Measurements from ENCODE around the gene HMGB1.

The HMGB1 gene

DNA sequence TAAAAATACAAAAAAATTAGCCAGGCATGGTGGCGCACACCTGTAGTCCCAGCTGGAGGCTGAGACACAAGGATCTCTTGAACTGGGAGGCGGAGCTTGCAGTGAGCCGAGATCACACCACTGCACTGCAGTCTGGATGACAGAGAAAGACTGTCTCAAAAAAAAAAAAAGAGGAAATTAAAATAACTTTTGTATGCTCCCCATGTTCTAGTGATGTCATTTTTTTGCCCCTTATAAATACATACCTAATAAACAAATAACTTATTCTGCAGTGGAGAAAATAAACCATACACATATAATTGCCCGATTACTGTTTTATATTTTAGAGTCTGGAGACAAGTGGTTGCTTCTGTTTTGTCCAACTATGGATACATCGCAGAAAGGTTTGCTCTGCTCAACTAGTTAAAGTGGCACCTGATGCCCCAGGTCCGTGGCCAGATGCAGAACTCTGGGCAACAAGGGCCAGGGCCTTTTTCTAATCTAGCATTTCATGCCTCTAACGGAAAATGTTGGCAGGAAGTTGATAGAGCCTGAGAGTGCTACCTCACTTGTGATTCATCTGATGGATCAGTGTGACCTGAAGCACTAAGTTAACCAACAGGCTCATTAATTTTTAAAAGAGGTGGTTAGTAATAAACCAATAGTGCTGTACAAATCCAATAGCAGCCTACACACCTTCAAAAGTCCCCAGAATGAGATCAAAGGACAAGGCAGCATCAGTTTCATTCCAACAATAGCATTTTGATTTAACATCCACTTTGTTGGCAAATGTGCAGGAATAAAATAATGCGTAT, 24.6 kb downstream of the HMGB1 start:
- Histone ChIP-seq H3K4me2 (ENCODE audit: low read depth, low read length, poor library complexity, severe bottlenecking) (peak overlapping the region; percentile 65), H3K4me1 (ENCODE audit: insufficient read depth, low read length, poor library complexity, severe bottlenecking) (peaks cover 62% of the 10 kb centered on the region), H3K4me3 (ENCODE audit: low read length, poor library complexity, severe bottlenecking) (peak overlapping the region; percentile 44), H4K20me1 (ENCODE audit: insufficient read depth, low read length, poor library complexity, severe bottlenecking) (no peaks in the 10 kb centered on the region), H2AFZ (ENCODE audit: low read length) (0 out of 2 replicates have a peak overlapping the region, but pooled peaks have one; percentile 6), H3F3A (ENCODE audit: low read depth) (peaks cover 9% of the 10 kb centered on the region), H3K9me2 (replicated peaks; ENCODE audit: low read depth, low read length) (no peaks in the 10 kb centered on the region), H3K27me3 (ENCODE audit: insufficient read depth, low read length, poor library complexity, severe bottlenecking) (no peaks in the 10 kb centered on the region), H3K79me2 (ENCODE audit: insufficient read depth, low read length) (no peaks in the 10 kb centered on the region), H3K36me3 (ENCODE audit: insufficient read depth, low read length) (no peaks in the 10 kb centered on the region), H3K9ac (ENCODE audit: low read depth, low read length, poor library complexity, severe bottlenecking) (peak overlapping the region; percentile 60), H3K9me3 (ENCODE audit: insufficient read depth, low read depth, low read length) (no peaks in the 10 kb centered on the region)
- TF ChIP-seq, protein P1, sequence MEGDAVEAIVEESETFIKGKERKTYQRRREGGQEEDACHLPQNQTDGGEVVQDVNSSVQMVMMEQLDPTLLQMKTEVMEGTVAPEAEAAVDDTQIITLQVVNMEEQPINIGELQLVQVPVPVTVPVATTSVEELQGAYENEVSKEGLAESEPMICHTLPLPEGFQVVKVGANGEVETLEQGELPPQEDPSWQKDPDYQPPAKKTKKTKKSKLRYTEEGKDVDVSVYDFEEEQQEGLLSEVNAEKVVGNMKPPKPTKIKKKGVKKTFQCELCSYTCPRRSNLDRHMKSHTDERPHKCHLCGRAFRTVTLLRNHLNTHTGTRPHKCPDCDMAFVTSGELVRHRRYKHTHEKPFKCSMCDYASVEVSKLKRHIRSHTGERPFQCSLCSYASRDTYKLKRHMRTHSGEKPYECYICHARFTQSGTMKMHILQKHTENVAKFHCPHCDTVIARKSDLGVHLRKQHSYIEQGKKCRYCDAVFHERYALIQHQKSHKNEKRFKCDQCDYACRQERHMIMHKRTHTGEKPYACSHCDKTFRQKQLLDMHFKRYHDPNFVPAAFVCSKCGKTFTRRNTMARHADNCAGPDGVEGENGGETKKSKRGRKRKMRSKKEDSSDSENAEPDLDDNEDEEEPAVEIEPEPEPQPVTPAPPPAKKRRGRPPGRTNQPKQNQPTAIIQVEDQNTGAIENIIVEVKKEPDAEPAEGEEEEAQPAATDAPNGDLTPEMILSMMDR (conservative IDR thresholded peaks at IDR 0.05; ENCODE audit: low read length) = no peak
- TF ChIP-seq EZH2phosphoT487 (IDR thresholded peaks at IDR 0.05; ENCODE audit: borderline replicate concordance) = no peak

DNA sequence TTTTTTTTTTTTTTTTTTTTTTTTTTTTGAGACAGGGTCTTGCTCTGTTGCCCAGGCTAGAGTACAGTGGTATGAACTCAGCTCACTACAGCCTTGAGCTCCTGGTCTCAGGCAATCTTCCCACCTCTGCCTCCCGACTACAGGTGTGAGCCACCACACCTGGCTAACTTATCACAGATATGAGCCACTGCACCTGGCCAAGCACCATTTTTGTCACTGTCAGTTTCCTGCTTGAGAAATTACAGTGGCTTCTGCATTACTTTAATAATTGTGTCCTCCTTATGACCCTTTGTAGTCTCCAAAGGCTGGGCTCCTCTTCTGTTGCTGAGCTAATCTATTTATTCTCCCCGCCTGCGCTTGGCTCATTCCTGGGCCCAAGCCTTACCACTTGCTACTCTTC, 27.4 kb downstream of the HMGB1 start:
- no peak for TF ChIP-seq EZH2phosphoT487 (IDR thresholded peaks at IDR 0.05; ENCODE audit: borderline replicate concordance)
- TF ChIP-seq, protein P1 (conservative IDR thresholded peaks at IDR 0.05; ENCODE audit: low read length) = no peak
- Histone ChIP-seq H4K20me1 (ENCODE audit: insufficient read depth, low read length, poor library complexity, severe bottlenecking) (no peaks in the 10 kb centered on the region), H3K9ac (ENCODE audit: low read depth, low read length, poor library complexity, severe bottlenecking) (no peak overlapping the region), H2AFZ (ENCODE audit: low read length) (peak overlapping the region; percentile 48), H3K4me3 (ENCODE audit: low read length, poor library complexity, severe bottlenecking) (no peak overlapping the region), H3K4me2 (ENCODE audit: low read depth, low read length, poor library complexity, severe bottlenecking) (no peak overlapping the region), H3K79me2 (ENCODE audit: insufficient read depth, low read length) (no peaks in the 10 kb centered on the region), H3F3A (ENCODE audit: low read depth) (peaks cover 9% of the 10 kb centered on the region), H3K27me3 (ENCODE audit: insufficient read depth, low read length, poor library complexity, severe bottlenecking) (no peaks in the 10 kb centered on the region), H3K9me3 (ENCODE audit: insufficient read depth, low read depth, low read length) (no peaks in the 10 kb centered on the region), H3K9me2 (replicated peaks; ENCODE audit: low read depth, low read length) (no peaks in the 10 kb centered on the region), H3K4me1 (ENCODE audit: insufficient read depth, low read length, poor library complexity, severe bottlenecking) (peaks cover 49% of the 10 kb centered on the region), H3K36me3 (ENCODE audit: insufficient read depth, low read length) (no peaks in the 10 kb centered on the region)

DNA sequence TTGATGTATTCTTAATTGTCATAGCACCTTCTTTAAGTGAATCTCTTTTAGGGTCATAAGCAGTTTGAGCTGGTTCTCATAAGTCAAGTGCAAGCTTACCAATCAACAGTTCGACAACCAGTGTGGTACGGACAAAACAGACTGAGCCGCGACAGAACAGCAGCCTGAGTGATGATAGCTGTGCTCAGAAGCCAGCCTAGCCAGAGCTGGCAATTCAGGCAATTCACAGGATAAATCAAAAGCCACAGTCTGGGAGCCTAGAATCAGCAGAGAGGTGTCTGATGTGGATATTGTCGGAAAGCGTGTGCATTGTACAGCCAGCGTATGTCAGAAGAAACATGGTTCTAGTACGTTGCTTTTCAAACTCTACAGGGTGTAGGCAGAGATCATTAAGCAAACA, 28.6 kb downstream of the HMGB1 start:
- Histone ChIP-seq H3K27me3 (ENCODE audit: insufficient read depth, low read length, poor library complexity, severe bottlenecking) (no peaks in the 10 kb centered on the region), H3K4me1 (ENCODE audit: insufficient read depth, low read length, poor library complexity, severe bottlenecking) (peaks cover 38% of the 10 kb centered on the region), H3K4me2 (ENCODE audit: low read depth, low read length, poor library complexity, severe bottlenecking) (no peak overlapping the region), H3K4me3 (ENCODE audit: low read length, poor library complexity, severe bottlenecking) (no peak overlapping the region), H2AFZ (ENCODE audit: low read length) (peak overlapping the region; percentile 21; the same call in 1 of the 2 replicates), H3K9me2 (replicated peaks; ENCODE audit: low read depth, low read length) (no peaks in the 10 kb centered on the region), H3K9me3 (ENCODE audit: insufficient read depth, low read depth, low read length) (no peaks in the 10 kb centered on the region), H3K9ac (ENCODE audit: low read depth, low read length, poor library complexity, severe bottlenecking) (no peak overlapping the region), H4K20me1 (ENCODE audit: insufficient read depth, low read length, poor library complexity, severe bottlenecking) (no peaks in the 10 kb centered on the region), H3F3A (ENCODE audit: low read depth) (peaks cover 9% of the 10 kb centered on the region), H3K79me2 (ENCODE audit: insufficient read depth, low read length) (no peaks in the 10 kb centered on the region), H3K36me3 (ENCODE audit: insufficient read depth, low read length) (no peaks in the 10 kb centered on the region)
- TF ChIP-seq EZH2phosphoT487 (IDR thresholded peaks at IDR 0.05; ENCODE audit: borderline replicate concordance) = no peak
- TF ChIP-seq, protein P1 (conservative IDR thresholded peaks at IDR 0.05; ENCODE audit: low read length) = no peak
